Mesenchymal stem cell (in vitro differentiated cells and primary cell): Measurements from ENCODE around the gene BCO2.
A peak's percentile ranks its signal among the peaks of the same experiment; 100 is the strongest.

Experiments used
- DNase-seq: peaks from one replicate; pipeline ENCODE4 v3.0.0-alpha.2; 2013
- H2AFZ ChIP-seq: one replicate; pipeline ENCODE4 v1.6.1; 2013; ENCODE audit warnings: low read depth, mild to moderate bottlenecking, control low read depth, inconsistent platforms, low read length, moderate library complexity
- H2AK5ac ChIP-seq: 2 replicates; pipeline ENCODE4 v1.6.1; 2013; ENCODE audit warnings: low read length, moderate library complexity, mild to moderate bottlenecking, inconsistent platforms; ENCODE audit not compliant: severe bottlenecking
- H2BK120ac ChIP-seq: one replicate; pipeline ENCODE4 v1.6.1; 2013; ENCODE audit warnings: low read depth, mild to moderate bottlenecking, inconsistent platforms, low read length, moderate library complexity
- H2BK12ac ChIP-seq, 2 experiments: one replicate each; pipeline ENCODE4 v1.6.1; 2013; ENCODE audit warnings: inconsistent platforms in 2 of 2, low read length in 2 of 2, mild to moderate bottlenecking in 2 of 2, moderate library complexity in 2 of 2, control low read depth in 1 of 2
- H2BK15ac ChIP-seq: one replicate; pipeline ENCODE4 v1.6.1; 2013; ENCODE audit warnings: mild to moderate bottlenecking, low read depth, inconsistent platforms; ENCODE audit not compliant: poor library complexity, severe bottlenecking
- H2BK5ac ChIP-seq: 2 replicates; pipeline ENCODE4 v1.6.1; 2013; ENCODE audit warnings: low read depth, mild to moderate bottlenecking, low read length, control low read depth, inconsistent platforms; ENCODE audit not compliant: poor library complexity, severe bottlenecking
- H3K14ac ChIP-seq, 2 experiments: one replicate each; pipeline ENCODE4 v1.6.1; 2013; ENCODE audit warnings: inconsistent platforms in 2 of 2, low read length in 2 of 2, control low read depth in 1 of 2, mild to moderate bottlenecking in 1 of 2, moderate library complexity in 1 of 2
- H3K18ac ChIP-seq, 2 experiments: one replicate each; pipeline ENCODE4 v1.6.1; 2013; ENCODE audit warnings: inconsistent platforms in 2 of 2, low read length in 2 of 2, control low read depth in 1 of 2, low read depth in 1 of 2, mild to moderate bottlenecking in 1 of 2
- H3K23ac ChIP-seq, 2 experiments: one replicate each; pipeline ENCODE4 v1.6.1; 2013; ENCODE audit warnings: inconsistent platforms in 2 of 2, low read length in 2 of 2, mild to moderate bottlenecking in 2 of 2, moderate library complexity in 2 of 2, control low read depth in 1 of 2
- H3K27ac ChIP-seq: 2 replicates; pipeline ENCODE4 v1.5.1; 2013; ENCODE audit warnings: mild to moderate bottlenecking, moderate library complexity, low read length, control low read depth, inconsistent platforms; ENCODE audit not compliant: poor library complexity, severe bottlenecking
- H3K27me3 ChIP-seq, 2 experiments: 2 replicates each; pipeline versions ENCODE4 v1.6.1 to v1.7.0; 2013; ENCODE audit warnings: low read length in 2 of 2, mild to moderate bottlenecking in 2 of 2, moderate library complexity in 2 of 2, control low read depth in 1 of 2, inconsistent platforms in 1 of 2; ENCODE audit not compliant: control insufficient read depth in 1 of 2, insufficient read depth in 1 of 2
- H3K36me3 ChIP-seq, 2 experiments: 2 replicates each; pipeline versions ENCODE4 v1.6.1 to v1.7.0; 2013; ENCODE audit warnings: low read length in 2 of 2, control low read depth in 1 of 2, inconsistent platforms in 1 of 2, low read depth in 1 of 2, mild to moderate bottlenecking in 1 of 2; ENCODE audit not compliant: insufficient read depth in 2 of 2, control insufficient read depth in 1 of 2
- H3K4ac ChIP-seq, 2 experiments: one replicate each; pipeline ENCODE4 v1.6.1; 2013; ENCODE audit warnings: inconsistent platforms in 2 of 2, low read length in 2 of 2, mild to moderate bottlenecking in 2 of 2, moderate library complexity in 2 of 2, control low read depth in 1 of 2, low read depth in 1 of 2
- H3K4me1 ChIP-seq: 2 replicates; pipeline ENCODE4 v1.6.1; 2013; ENCODE audit warnings: low read depth, low read length, control low read depth; ENCODE audit not compliant: control insufficient read depth, insufficient read depth
- H3K4me2 ChIP-seq: 2 replicates; pipeline ENCODE4 v1.6.1; 2013; ENCODE audit warnings: low read length, mild to moderate bottlenecking, inconsistent platforms; ENCODE audit not compliant: poor library complexity, severe bottlenecking
- H3K4me3 ChIP-seq, 2 experiments: 2 replicates each; pipeline versions ENCODE4 v1.5.1 to v1.7.0; 2013; ENCODE audit warnings: low read length in 2 of 2, mild to moderate bottlenecking in 2 of 2, control low read depth in 1 of 2, low read depth in 1 of 2; ENCODE audit not compliant: insufficient read depth in 1 of 2
- H3K79me1 ChIP-seq: replicated peaks from 2 replicates; pipeline ENCODE4 v1.6.1; 2013; ENCODE audit warnings: mild to moderate bottlenecking, control low read depth, low read length, inconsistent platforms; ENCODE audit not compliant: poor library complexity, severe bottlenecking
- H3K9ac ChIP-seq: 2 replicates; pipeline ENCODE4 v1.7.0; 2013; ENCODE audit warnings: mild to moderate bottlenecking, low read length, moderate library complexity
- H3K9me3 ChIP-seq: 2 replicates; pipeline ENCODE4 v1.7.0; 2013; ENCODE audit warnings: mild to moderate bottlenecking, low read length; ENCODE audit not compliant: control insufficient read depth
- H4K8ac ChIP-seq: one replicate; pipeline ENCODE4 v1.6.1; 2013; ENCODE audit warnings: inconsistent platforms, mild to moderate bottlenecking, low read length, moderate library complexity
- H4K91ac ChIP-seq: one replicate; pipeline ENCODE4 v1.6.1; 2013; ENCODE audit warnings: mild to moderate bottlenecking, low read length, inconsistent platforms
- WGBS: methylation state at CpG from one replicate; pipeline ENCODE4 v1.1.7; 2013; ENCODE audit warnings: mixed read lengths; 5-methylcytosine and 5-hydroxymethylcytosine counted together

BCO2 gene

DNA sequence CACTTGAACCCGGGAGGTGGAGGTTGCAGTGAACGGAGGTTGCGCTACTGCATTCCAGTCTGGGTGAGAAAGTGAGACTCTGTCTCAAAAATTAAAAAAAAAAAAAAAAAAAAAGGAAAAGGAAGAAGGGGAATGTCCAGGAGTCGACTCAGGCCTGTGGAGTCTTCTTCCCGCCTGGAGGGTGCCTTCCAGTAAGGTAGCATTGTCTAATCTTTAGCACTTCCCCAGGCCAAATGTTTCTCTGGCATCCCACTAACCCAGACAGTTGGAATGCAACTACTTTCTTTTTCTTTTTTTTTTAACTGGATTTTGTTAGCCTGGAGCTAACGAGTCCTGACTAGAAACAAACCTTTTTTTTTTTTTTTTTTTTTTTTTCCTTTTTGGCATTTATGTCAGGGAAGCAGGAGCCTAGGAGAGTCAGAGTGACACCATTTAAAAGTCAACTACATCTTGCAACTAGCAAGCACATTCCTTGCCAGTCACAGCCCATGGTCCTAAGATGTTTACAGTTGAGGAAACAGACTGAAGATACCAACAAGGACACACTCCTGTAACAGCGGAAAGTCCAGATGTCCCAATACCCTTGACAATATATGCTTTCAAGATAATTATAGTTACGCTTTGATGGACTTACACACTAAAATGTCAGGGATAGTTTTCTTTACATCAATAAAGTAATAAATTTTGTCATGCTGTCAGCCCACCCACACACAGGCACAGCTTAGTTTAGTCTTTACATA lies 74.7 kb downstream of the BCO2 start:
- H3K14ac ChIP-seq: no peak overlapping the region
- no peak overlapping the region for H2BK12ac ChIP-seq
- H3K36me3 ChIP-seq: no peaks in the 10 kb centered on the region
- no peak overlapping the region for H4K91ac ChIP-seq
- H2AFZ ChIP-seq: no peak overlapping the region
- peaks cover 5% of the 10 kb centered on the region for H3K4me1 ChIP-seq
- H3K4ac ChIP-seq: no peak overlapping the region
- no peak overlapping the region for H3K4me3 ChIP-seq
- no peak overlapping the region for H3K18ac ChIP-seq
- no peaks in the 10 kb centered on the region for H3K27me3 ChIP-seq
- peak; percentile 94 for DNase-seq
- H3K79me1 ChIP-seq: no peaks in the 10 kb centered on the region
- H3K9me3 ChIP-seq: no peaks in the 10 kb centered on the region
- no peak overlapping the region for H3K4me2 ChIP-seq
- H2AK5ac ChIP-seq: no peak overlapping the region
- no peak overlapping the region for H2BK15ac ChIP-seq
- H3K9ac ChIP-seq: no peak overlapping the region
- no peak overlapping the region for H3K27ac ChIP-seq
- H4K8ac ChIP-seq: no peak overlapping the region
- H2BK5ac ChIP-seq: no peak overlapping the region
- H2BK120ac ChIP-seq: no peak overlapping the region
- H3K23ac ChIP-seq: no peak overlapping the region
- WGBS: 82% methylated on average over 7 of the region's 8 CpGs

GRCh38 chr11:112253605-112254242 lies 78.4 kb downstream of the BCO2 start:
- no peak overlapping the region for H3K27ac ChIP-seq
- H3K79me1 ChIP-seq: no peaks in the 10 kb centered on the region
- 100% methylated on average over 1 of the region's 3 CpGs for WGBS
- no peak overlapping the region for H2BK120ac ChIP-seq
- no peaks in the 10 kb centered on the region for H3K27me3 ChIP-seq
- peak; percentile 29 for DNase-seq
- H2AK5ac ChIP-seq: no peak overlapping the region
- no peak overlapping the region for H3K23ac ChIP-seq
- no peak overlapping the region for H2BK15ac ChIP-seq
- no peak overlapping the region for H3K18ac ChIP-seq
- H2BK12ac ChIP-seq: peak overlapping the region in 1 of 2 experiments; percentile 2
- no peaks in the 10 kb centered on the region for H3K9me3 ChIP-seq
- no peak overlapping the region for H3K4ac ChIP-seq
- H3K4me1 ChIP-seq: peaks cover 14% of the 10 kb centered on the region
- H4K91ac ChIP-seq: peak overlapping the region; percentile 44
- no peak overlapping the region for H4K8ac ChIP-seq
- H3K9ac ChIP-seq: no peak overlapping the region
- no peak overlapping the region for H2AFZ ChIP-seq
- H3K4me2 ChIP-seq: no peak overlapping the region
- no peaks in the 10 kb centered on the region for H3K36me3 ChIP-seq
- H2BK5ac ChIP-seq: no peak overlapping the region
- no peak overlapping the region for H3K4me3 ChIP-seq
- no peak overlapping the region for H3K14ac ChIP-seq

- no peaks in the 10 kb centered on the region for H3K79me1 ChIP-seq
- peak overlapping the region; percentile 44 for H4K91ac ChIP-seq
- no peak overlapping the region for H2AFZ ChIP-seq
- H2BK120ac ChIP-seq: no peak overlapping the region
- H3K4me3 ChIP-seq: no peak overlapping the region
- no peak overlapping the region for H3K9ac ChIP-seq
- peak overlapping the region; percentile 3 for H3K27ac ChIP-seq
- H3K23ac ChIP-seq: peak overlapping the region in 1 of 2 experiments; percentile 61
- peak overlapping the region; percentile 53 for H4K8ac ChIP-seq
- 35% methylated on average over 13 of the region's 15 CpGs for whole genome bisulfite sequencing
- peaks cover 14% of the 10 kb centered on the region for H3K4me1 ChIP-seq
- peak overlapping the region; percentile 72 to 95 for H3K18ac ChIP-seq
- no peak overlapping the region for H2AK5ac ChIP-seq
- H2BK12ac ChIP-seq: peak overlapping the region; percentile 2 to 93
- H3K27me3 ChIP-seq: no peaks in the 10 kb centered on the region
- H3K36me3 ChIP-seq: no peaks in the 10 kb centered on the region
- DNase-seq: peak; percentile 90
- peak overlapping the region; percentile 10 for H2BK5ac ChIP-seq
- H3K4me2 ChIP-seq: peak overlapping the region; percentile 23
- H2BK15ac ChIP-seq: peak overlapping the region; percentile 37
- no peaks in the 10 kb centered on the region for H3K9me3 ChIP-seq
- peak overlapping the region in 1 of 2 experiments; percentile 84 for H3K14ac ChIP-seq
- H3K4ac ChIP-seq: peak overlapping the region; percentile 36 to 64
Observed at GRCh38 chr11:112255067-112255720, 79.9 kb downstream of the BCO2 start.

DNA sequence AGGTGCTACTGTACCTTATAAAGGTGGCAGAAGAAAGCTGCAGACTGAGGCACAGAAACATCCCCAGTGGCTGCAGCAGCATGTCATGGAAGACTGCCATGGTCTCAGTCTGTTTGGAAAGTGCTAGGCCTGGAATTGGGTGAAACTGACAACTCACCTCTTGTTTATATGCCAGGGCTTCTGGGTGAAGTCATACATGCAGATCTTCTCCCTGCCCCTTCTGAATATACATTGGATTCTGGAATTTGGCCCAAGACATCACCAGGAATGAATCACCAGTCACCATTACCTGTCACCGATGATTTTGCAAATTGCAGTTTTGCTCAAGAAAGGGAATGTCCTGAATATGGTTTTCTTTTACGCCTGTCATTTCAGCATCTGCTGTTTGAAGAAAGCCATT lies 85.2 kb downstream of the BCO2 start, which contains the start of gene PLET1:
Gene PLET1, minus strand, starts transcription at position 371 of the 400 bp plus-strand sequence. Its CDS starts 271 bp downstream, at position 100.
- Histone ChIP-seq H3K9me3 (no peaks in the 10 kb centered on the region), H2AFZ (no peak within 1 kb of the TSS), H2BK120ac (no peak within 1 kb of the TSS), H3K23ac (no peak within 1 kb of the TSS), H3K4me2 (no peak within 1 kb of the TSS), H2AK5ac (no peak within 1 kb of the TSS), H3K27me3 (no peaks in the 10 kb centered on the region), H4K91ac (no peak within 1 kb of the TSS), H2BK5ac (no peak within 1 kb of the TSS), H3K4me3 (no peak within 1 kb of the TSS), H4K8ac (no peak within 1 kb of the TSS), H3K9ac (no peak within 1 kb of the TSS), H2BK12ac (no peak within 1 kb of the TSS), H3K79me1 (no peaks in the 10 kb centered on the region), H3K36me3 (no peaks in the 10 kb centered on the region), H3K18ac (no peak within 1 kb of the TSS), H3K4ac (no peak within 1 kb of the TSS), H2BK15ac (no peak within 1 kb of the TSS), H3K27ac (no peak within 1 kb of the TSS), H3K14ac (no peak within 1 kb of the TSS), H3K4me1 (peaks cover 8% of the 10 kb centered on the region)
- 98% methylated on average over 2 of the region's 2 CpGs for WGBS
- no peak for DNase-seq
